NCI-H2171 (cell line): Measurements from ENCODE around the gene PPP3R1.
"Not testable (repeated sequence)": the region's sequence is repeated elsewhere in the genome, so short reads cannot be mapped to it uniquely, and the experiment has no call there.

Source experiments
- DNase-seq: peaks from one replicate; lab custom pipeline; 2025; lab: John Stamatoyannopoulos, UW

The PPP3R1 gene

GRCh38 chr2:68188831-68189230 is 63.5 kb downstream of the PPP3R1 start:
- DNase-seq = no peak

GRCh38 chr2:68187329-68187728 is 65.0 kb downstream of the PPP3R1 start:
- no peak for DNase-seq

- DNase-seq = no peak
Measured at GRCh38 chr2:68185541-68186164, 66.7 kb downstream of the PPP3R1 start.

- DNase-seq = no peak
Measured at GRCh38 chr2:68182902-68183301, 69.4 kb downstream of the PPP3R1 start.

GRCh38 chr2:68178954-68179627 is 73.2 kb downstream of the PPP3R1 start:
- DNase-seq = no peak

GRCh38 chr2:68178432-68178831 is 73.9 kb downstream of the PPP3R1 start:
- DNase-seq = no peak

GRCh38 chr2:68177541-68177940 is 74.8 kb downstream of the PPP3R1 start:
- DNase-seq = no peak

GRCh38 chr2:68176657-68177056 is 75.7 kb downstream of the PPP3R1 start:
- DNase-seq = no peak

- not testable (repeated sequence) for DNase-seq
Measured at GRCh38 chr2:68175210-68175609, 77.1 kb downstream of the PPP3R1 start.

GRCh38 chr2:68172990-68173700 is 79.2 kb downstream of the PPP3R1 start:
- DNase-seq = no peak

- no peak for DNase-seq
Measured at GRCh38 chr2:68172521-68172920, 79.8 kb downstream of the PPP3R1 start.

GRCh38 chr2:68171684-68172083 is 80.6 kb downstream of the PPP3R1 start:
- DNase-seq = no peak

GRCh38 chr2:68171146-68171545 is 81.2 kb downstream of the PPP3R1 start:
- DNase-seq = no peak

GRCh38 chr2:68169308-68169707 is 83.0 kb downstream of the PPP3R1 start:
- DNase-seq = no peak

- no peak for DNase-seq
Measured at GRCh38 chr2:68167186-68167585, 85.1 kb downstream of the PPP3R1 start.

GRCh38 chr2:68163641-68164040 is 88.7 kb downstream of the PPP3R1 start:
- no peak for DNase-seq

GRCh38 chr2:68158134-68158447 is 94.2 kb downstream of the PPP3R1 start:
- DNase-seq = no peak

- DNase-seq = peak; percentile 95
Measured at GRCh38 chr2:68157402-68158133, 94.8 kb downstream of the PPP3R1 start, which contains the start of gene PNO1. PNO1 (plus strand) TSS chr2:68157888; CDS start chr2:68157935, 47 bp downstream.

GRCh38 chr2:68157002-68157401 is 95.3 kb downstream of the PPP3R1 start:
- no peak for DNase-seq

- no peak for DNase-seq
Measured at GRCh38 chr2:68156419-68156818, 95.9 kb downstream of the PPP3R1 start.

GRCh38 chr2:68155618-68156017 is 96.7 kb downstream of the PPP3R1 start:
- no peak for DNase-seq

- DNase-seq = no peak
Measured at GRCh38 chr2:68152681-68153347, 99.5 kb downstream of the PPP3R1 start.
